SIG-M5 (cell line): ENCODE measurements around the gene ACO2.
"Not testable (repeated sequence)": the region's sequence is repeated elsewhere in the genome, so short reads cannot be mapped to it uniquely, and the experiment has no call there.

Source experiments
- DNase-seq: peaks from one replicate; lab custom pipeline; 2025; lab: John Stamatoyannopoulos, UW

Gene ACO2

DNA sequence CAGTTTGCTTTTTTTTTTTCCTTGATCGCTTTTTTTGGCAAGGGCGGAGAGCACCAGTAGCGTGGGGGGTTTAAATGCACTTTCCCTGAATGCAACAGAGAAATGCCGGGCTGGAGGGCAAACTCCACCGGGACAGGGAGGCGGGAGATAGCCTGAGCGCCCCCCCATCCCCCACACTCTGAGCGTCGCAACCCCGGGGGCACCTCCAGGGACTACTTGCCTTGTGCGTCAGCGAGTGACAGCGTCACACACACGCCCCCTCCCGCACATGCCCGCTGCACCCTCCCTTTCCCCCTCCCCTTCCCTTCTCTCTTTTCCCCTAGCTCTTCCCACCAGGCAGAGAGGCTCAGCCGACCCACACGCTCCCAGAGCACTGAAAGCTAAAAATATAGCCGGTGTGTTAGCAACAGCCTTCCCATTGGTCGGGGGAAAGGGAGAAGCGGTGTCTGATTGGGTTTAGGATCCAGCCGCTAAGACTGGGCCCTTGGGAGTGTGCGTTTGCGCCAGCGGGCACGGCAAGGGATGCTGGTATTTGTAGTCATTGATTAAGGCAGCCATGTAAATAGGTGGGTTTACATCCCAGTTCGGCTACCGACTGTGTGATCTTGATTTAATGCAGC, 20.6 kb upstream of the ACO2 start:
- peak; percentile 96 for DNase-seq

GRCh38 chr22:41458161-41458728, 10.7 kb upstream of the ACO2 start:
- no peak for DNase-seq

DNA sequence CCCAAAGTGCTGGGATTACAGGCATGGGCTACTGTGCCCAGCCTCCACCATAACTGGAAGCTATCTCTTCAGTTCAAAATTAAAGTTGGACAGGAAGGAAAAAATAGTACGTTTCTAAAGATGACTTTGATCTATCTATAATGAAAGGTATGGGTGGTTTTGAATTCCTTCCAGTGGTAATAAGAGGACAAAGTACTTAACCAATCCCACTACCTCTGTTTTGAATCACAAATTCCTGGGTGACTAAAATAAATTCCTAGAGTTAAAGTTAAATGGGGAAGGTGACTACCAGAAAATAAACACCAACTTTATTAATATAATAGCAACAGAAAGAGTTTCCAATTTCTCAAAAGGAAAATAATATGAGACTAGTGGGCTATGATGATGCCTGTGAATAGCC, 9.5 kb upstream of the ACO2 start:
- no peak for DNase-seq

- DNase-seq: not testable (repeated sequence)
Observed at GRCh38 chr22:41460071-41460470, 8.8 kb upstream of the ACO2 start.

GRCh38 chr22:41461901-41462300, 7.0 kb upstream of the ACO2 start:
- DNase-seq: no peak

- DNase-seq: no peak
Observed at GRCh38 chr22:41469218-41469851, 418 bp downstream of the ACO2 start.

- no peak for DNase-seq
Observed at GRCh38 chr22:41470886-41471285, 2.0 kb downstream of the ACO2 start.

DNA sequence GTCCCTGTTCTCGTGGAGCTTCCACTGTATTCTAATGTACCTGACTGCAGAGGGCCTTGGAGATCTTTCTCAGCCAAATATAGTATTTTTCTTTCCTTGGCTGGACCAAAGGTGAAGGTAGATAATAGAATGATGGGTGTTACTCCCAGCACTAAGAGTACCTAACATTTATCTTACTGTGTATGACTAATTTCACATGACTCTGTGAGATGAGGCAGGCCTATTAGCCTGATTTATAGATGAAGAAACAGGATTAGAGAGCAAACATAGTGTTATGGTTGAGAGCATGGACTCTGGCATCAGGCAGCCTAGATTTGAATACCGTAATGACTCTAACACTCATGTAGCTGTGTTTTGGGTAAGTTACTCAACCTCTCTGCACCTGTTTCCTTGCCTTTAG, 2.7 kb downstream of the ACO2 start:
- DNase-seq: no peak

DNA sequence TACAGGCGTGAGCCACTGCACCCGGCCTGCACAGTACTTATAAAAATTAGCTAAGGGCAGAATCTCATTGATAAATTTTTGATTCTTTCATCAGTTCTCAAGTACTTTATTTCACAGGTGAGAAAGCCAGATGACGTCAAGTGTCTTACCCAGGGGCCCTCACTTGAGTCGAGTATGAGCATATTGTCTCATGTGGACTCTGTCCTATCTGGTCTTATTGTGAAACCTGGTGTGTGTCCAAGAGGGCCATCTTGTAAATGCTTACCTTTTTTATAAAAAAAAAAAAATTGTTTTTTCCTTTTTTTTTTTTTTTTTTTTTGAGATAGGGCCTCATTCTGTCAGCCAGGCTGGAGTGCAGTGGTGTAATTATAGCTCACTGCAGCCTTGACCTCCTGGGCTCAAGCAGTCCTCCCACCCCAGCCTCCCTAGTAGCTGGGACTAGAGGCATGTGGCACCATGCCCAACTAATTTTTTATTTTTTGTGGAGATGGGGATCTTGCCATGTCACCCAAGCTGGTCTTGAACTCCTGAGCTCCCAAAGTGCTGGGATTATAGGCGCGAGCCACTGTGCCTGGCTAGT, 6.0 kb downstream of the ACO2 start:
- DNase-seq: no peak

- no peak for DNase-seq
Observed at GRCh38 chr22:41478473-41478872, 9.6 kb downstream of the ACO2 start.

DNA sequence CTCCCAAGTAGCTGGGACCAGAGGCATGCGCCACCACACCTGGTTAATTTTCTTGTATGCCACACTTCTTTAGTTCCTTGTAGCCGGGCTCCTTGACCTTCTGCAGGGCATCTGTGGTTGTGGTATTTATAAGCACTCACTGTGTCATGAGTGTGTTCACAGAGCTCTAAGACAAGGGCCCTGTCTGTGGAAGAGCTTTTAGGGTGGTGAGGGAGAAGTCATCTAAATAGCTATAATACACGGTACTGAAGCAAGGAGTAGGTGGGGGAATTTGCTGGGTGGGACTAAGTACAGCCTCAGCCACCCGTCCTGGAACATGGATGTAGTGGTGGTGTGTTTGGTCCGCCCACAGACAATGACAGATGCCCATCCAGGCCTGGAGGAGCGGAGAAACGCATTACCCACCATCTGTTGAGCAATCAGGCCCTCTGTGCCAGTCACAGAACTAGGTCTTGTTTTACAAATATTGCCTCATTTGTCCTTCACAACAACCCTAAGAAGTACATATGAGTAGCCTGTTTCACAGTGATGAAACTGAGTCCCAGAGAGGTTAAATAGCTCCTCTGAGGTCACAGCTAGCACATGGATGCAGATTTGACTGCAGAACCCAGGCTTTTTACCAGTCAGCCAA, 10.1 kb downstream of the ACO2 start:
- peak; percentile 51 for DNase-seq

GRCh38 chr22:41479671-41480396, 10.9 kb downstream of the ACO2 start:
- DNase-seq: no peak

DNA sequence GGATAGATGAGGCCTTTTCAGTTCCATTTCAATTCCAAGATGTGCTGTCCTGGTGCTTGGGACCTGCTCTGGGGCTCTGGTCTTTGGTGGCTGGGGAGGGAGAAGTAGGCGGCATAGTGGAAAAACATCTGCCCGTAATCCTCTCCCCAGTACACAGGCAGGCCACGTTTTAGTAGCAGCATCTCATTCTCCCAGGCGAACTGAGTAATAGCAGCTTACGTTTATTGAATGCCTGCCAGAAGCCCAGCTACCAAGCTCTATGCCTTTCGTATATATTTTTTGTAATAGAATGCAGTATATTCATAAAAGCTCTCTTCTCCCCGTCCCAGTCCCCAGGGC, 11.4 kb downstream of the ACO2 start:
- DNase-seq: no peak

GRCh38 chr22:41481131-41481830, 12.4 kb downstream of the ACO2 start:
- no peak for DNase-seq

DNA sequence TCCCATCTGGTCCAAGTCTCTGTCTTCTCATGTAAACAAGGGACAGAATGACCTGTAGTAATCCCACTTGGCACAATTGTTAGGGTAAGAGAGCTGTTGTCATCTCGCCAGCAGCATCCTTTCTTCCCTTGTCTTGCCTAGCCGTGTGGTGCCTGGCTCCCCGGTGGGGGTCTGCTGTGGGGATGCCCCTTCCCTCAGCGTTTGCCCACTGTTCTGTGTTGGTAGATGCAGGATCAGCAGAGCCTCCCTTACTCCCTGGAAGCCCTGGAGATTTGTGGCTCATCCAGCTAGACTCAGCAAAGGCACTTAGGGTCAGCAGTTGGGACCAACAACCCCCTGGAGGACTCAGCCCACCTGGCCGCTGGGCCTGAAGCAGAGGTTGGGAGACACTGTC, 13.0 kb downstream of the ACO2 start:
- DNase-seq: no peak

DNA sequence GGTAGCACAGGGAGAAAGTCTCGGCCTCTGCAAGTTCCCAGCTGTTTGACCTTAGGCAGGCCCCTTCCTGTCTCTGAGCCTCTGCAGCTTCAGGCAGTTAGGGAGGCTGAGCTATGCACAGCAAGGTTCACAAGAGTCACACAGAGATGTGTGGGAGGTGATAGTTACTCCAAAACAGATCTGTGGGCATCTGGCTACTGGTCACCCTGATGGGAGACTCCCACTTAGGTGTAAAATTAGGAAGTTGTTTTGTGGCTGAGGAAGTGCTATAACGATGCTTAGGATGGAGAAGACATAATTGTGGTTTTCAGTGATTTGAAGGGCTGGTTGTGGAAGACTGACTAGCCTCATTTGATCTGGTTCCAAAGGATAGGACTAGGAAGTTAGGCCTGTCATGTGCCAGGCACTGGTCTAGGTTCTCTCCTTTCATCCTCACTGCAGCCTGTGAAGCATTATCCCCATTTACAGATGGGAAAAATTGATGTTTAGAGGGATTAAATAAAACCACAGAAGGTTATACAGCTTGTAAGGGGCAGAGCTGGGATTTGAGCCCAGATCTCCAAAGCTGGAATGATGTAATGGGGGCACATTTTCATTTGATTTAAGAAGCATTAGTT, 13.5 kb downstream of the ACO2 start:
- DNase-seq: no peak

DNA sequence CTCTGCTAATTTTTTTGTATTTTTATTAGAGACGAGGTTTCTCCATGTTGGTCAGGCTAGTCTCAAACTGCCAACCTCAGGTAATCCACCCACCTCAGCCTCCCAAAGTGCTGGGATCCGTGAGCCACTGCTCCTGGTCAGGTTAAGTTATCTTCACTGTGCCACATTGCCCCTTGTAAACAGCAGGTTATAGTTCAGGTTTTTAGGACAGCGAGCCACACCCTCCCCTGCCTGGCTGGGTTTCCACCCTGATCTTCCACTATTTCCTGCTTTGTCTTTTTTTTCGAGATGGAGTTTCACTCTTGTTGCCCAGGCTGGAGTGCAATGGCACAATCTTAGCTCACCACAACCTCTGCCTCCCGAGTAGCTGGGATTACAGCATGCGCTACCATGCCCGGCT, 16.1 kb downstream of the ACO2 start:
- no peak for DNase-seq

- DNase-seq: no peak
Observed at GRCh38 chr22:41487037-41487935, 18.4 kb downstream of the ACO2 start.

- no peak for DNase-seq
Observed at GRCh38 chr22:41488076-41488475, 19.2 kb downstream of the ACO2 start.
